T-helper 22 cell (primary cell): Measurements from ENCODE around the gene ASPSCR1.

ENCODE experiments used
- DNase-seq: peaks from one replicate; pipeline ENCODE4 v3.0.0-alpha.2; 2020; ENCODE audit warnings: low read depth

ASPSCR1 gene

GRCh38 chr17:81999976-82000802 is 22.8 kb downstream of the ASPSCR1 start:
- no peak for DNase-seq

DNA sequence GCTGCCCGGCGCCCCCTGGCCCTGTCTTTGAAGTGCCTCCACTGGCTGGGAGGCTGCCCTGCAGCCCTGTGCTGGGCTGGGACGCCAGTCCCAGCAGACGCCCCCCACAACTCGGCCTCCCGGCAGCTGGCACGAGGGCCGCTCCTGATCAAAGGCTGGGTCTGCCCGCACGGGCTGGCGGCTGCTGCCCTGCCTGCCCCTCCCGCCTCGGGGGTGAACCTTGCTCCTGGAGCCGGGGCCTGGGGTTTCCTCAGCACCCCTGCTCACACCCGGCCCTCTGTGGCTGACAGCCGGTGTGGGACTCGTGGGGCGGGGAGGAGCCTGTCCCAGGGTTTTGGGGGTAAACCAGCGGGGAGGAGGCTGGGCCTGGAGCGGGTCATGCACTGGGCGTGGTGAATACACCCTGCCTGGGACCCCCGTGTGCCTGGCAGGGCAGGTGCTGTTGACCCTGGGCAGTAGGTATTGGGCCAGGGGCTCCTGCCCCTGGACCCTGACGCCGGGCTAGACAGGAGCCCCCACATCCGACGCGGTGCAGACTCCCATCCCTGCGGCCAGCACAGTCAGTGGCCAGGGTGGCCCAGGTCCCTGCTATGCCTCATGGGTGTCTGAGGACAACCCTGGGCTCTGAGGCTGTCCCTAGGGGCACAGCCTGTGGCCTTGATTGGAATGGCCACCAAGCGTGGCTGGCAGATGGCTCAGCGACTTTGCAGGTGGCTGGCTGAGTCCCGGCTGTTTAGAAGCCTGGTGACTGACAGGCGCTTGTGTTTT is 23.6 kb downstream of the ASPSCR1 start:
- DNase-seq = no peak

- DNase-seq = no peak
These were observed 24.2 kb downstream of the ASPSCR1 start for GRCh38 chr17:82001571-82002056.

DNA sequence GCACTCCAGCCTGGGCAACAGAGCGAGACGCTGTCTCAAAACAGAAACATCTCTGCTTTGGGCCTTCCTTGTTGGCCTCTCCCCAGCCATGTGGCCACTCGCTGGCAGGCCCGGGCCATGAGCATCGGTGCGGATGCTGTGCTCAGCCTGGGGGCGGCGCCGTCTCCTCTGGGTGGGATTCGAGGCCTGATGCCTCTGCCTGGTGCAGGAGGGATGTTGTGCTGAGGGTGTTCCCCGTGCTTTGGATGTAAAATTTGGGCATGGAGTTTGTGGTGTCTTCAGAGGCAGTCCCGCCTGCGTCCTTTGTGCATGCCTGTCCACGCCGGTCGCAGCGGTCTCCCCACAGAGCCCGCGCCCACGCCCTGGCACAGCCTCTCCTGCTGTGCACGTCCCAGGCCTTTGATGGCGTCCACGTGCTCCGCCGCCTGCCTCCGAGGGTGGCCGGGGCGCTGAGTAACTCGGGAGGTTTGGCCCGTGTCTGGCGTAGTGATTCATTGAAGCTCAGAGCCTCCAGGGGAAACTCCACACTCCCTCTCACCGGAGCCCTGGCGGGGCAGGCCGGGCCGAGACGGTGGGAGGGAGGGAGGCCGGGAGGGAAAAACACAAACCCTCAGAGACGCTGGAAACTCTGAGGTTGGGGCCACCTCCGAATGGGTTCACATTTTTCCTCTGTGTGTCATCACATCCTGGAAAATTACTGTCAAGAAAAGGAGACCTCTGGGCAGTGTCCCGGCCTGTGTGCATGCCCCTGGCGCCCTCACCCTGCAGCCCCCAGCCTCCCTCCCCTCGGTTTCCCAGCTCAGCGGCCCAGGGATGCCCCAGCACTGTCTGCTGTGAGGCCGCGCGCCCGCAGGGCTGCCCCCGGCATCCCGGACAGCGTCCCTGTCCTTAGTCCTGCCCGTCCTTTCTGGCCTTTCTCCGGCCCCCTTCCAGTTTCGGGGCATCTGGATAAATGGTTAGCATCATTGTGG is 26.3 kb downstream of the ASPSCR1 start:
- DNase-seq = no peak

DNA sequence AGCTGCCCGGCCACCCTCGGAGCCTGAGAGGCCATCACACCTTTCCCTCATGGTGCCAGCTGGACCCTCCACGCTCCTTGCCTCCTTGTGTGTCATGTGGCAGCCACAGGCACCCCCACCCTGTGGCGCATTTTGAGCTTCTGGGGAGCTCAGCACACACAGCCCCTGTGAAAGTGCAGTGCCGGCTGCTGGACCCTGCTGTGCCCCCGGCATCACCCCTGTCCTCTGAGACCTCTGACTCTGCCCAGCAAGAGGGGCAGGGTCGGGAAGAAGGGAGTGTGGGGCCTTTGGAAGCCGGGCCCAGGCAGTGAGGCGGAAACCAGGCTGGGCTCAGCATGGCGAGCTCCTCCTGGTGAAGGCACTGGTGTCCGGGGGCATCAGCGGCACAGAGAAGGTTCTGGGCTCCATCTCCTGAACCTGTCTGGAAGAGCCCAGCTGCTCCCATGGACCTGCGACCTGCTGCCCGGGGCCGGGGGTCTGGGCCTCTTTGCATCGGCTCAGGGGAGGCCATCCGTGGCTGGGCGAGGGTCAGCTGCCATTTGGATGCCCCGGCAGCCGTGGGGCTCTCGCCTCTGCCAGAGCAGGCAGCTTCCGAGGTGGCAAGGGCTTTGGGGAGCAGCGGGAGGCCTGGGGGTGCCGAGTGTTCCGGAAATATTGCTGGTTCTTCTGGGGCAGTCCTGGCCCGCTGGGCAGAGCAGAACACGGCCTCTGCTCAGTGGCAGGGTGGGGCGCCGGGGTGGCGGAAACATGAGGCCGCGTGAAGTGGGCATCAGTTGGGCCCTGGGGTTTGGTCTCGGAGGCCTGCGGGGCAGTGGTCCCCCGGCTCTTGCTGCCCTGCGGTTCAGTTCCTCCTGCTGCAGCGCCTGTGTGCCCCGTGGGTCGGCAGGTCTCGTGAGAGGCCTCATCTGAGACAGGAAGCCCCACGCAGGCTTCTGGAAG is 27.4 kb downstream of the ASPSCR1 start:
- no peak for DNase-seq

GRCh38 chr17:82005701-82006348 is 28.4 kb downstream of the ASPSCR1 start:
- no peak for DNase-seq

GRCh38 chr17:82006468-82007227 is 29.2 kb downstream of the ASPSCR1 start:
- no peak for DNase-seq

- no peak for DNase-seq
These were observed 29.7 kb downstream of the ASPSCR1 start for GRCh38 chr17:82007228-82007494.

- DNase-seq = no peak
These were observed 30.2 kb downstream of the ASPSCR1 start for GRCh38 chr17:82007495-82008257.

DNA sequence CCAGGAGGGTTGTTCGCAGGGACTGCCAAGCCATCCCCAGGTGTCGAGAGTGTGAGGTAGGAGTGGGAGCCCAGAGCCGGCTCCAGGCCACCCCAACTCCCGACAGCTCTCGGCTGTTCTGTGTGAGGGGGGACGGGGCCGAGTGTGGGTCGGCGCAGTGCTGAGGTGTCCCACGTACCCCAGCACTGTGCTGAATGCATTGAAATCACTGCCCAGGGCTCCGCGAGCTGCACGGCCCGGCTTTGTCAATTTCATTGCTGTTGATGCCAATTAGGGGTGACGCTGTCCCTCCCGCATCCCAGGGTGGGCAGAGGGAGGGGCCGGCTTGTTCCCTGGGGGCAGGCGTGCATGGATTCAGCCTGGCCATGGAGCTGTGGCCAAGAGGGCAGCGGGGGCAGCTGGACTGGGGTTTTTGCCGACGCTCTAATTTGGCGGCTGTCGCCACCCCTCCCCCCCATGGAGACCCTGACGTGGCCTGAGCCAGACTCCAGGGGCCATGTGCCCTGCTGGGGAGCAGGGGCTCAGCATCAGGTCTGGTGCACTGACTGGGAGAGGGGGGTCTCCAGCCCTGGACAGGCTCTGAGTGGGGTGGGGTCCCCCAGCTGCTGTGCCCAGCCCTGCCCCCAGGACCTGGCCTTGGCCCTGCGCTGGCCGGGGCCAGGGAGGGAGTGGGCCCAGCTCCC is 31.0 kb downstream of the ASPSCR1 start:
- no peak for DNase-seq

- DNase-seq = no peak
These were observed 31.5 kb downstream of the ASPSCR1 start for GRCh38 chr17:82008941-82009405.

DNA sequence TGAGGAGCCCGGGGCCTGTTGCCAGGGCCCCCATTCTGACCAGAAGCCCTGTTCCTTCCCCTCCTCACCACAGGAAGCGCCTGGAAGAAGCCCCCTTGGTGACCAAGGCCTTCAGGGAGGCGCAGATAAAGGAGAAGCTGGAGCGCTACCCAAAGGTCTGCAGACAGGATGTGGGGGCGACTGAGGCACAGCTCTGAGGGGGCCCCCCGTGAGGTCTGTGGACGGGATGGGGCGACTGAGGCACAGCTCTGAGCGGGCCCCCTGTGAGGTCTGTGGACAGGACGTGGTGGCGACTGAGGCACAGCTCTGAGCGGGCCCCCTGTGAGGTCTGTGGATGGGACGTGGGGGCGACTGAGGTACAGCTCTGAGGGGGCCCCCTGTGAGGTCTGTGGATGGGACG is 32.0 kb downstream of the ASPSCR1 start:
- no peak for DNase-seq

GRCh38 chr17:82010575-82011525 is 33.4 kb downstream of the ASPSCR1 start:
- DNase-seq = no peak

DNA sequence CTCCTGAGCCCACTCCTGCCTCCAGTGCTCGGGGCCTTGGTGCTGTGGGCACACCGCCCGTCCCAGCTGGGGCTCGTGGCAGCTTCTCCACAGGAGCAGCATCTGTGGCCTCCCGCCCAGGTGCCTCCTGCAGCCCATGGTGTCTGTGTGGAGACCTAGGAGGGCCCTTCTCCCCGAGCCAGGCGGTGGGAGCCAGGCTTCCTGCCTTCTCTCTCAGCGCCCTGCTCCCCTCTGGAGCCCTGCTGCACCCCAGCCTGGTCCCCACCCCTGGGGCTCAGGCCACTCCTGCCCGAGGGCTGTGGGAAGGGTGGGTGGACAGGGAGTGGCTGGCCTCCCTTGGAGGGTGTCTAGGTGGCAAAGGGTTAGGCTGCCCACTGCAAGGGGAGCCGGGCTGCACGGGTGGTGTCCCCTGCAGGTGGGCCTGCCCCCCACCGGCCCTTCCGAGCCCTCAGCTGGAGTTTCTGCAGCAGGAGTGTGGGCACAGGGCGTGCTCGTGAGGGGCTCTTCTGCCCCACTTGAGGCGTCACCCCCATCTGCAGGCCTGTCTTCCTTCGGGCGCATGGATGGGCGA is 34.3 kb downstream of the ASPSCR1 start:
- no peak for DNase-seq

DNA sequence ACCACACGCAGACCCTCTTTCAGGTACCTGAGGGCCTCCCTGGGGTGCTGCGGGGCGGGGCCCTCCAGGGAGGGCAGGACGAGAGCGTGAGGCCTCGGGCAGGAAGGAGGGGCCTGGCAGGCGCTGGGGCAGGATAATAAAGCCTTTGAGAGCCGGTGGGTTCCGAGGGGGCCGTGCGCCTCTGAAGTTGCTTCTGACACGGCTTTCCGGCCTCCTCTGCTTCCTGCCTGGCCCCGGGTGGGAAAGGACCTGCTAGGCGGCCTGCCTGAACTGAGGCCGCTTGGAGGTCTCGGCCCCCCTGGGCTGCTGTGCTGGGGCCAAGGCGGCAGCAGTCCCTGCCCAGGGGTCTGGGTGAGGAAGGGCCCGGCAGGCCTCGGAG is 34.8 kb downstream of the ASPSCR1 start:
- DNase-seq = no peak

- no peak for DNase-seq
These were observed 35.3 kb downstream of the ASPSCR1 start for GRCh38 chr17:82012640-82013295.
